Neural progenitor cell (in vitro differentiated cells): ENCODE measurements around the gene NDUFA7.

Source experiments
- CTCF ChIP-seq: fragments of 200-600 bp; sonication (generic); IDR thresholded peaks from 2 replicates; pipeline ENCODE4 v1.5.1; 2017; ENCODE audit warnings: antibody characterized with exemption, mild to moderate bottlenecking
- EZH2 ChIP-seq: fragments of 200-600 bp; sonication (generic); IDR thresholded peaks from 2 replicates; pipeline ENCODE4 v1.6.1; 2017; ENCODE audit warnings: antibody characterized with exemption, mild to moderate bottlenecking, moderate library complexity

- TF ChIP-seq CTCF, result peak; percentile 31
- peak; percentile 64 for TF ChIP-seq EZH2
Observed at GRCh38 chr19:8363803-8364771, 42.9 kb upstream of the NDUFA7 start, which contains the start of gene ANGPTL4.
